ENCODE data around the gene NAXE.
"Not testable (repeated sequence)": the region's sequence is repeated elsewhere in the genome, so short reads cannot be mapped to it uniquely, and the experiment has no call there.

Gene NAXE

DNA sequence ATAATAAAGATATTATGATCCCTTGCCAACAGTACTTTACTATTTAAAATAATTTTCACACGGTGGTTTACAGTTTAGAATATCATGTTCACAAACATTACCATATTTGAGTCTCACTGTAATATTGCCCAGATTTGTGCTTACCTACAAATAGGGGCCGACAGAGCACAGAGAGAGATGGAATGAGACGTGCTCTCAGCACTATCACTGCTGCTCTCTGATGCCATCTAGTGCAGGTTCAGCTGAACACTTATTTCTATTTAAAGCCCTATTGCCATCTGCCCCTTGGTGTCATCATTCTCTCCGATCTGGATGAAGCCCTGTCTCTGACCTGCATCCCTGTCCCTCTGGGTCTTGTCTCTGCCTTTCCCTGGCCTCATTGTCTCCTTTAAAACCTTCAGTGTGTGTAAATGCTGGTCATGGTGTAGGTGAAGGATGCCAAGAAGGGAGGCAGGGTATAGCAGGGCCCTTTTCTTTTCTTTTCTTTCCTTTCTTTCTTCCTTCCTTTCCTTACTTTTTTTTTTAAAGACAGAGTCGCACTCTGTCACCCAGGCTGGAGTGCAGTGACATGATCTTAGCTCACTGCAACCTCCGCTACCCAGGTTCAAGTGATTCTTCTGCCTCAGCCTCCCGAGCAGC, 16.6 kb downstream of the NAXE start:
- DNase-seq, result peak; percentile 74
- Histone ChIP-seq H3K27ac (ENCODE audit: low read length) (no peak overlapping the region), H3K4me3 (ENCODE audit: low read depth in 1 of 2, low read length in 2 of 2) (no peak overlapping the region), H3K27me3 (ENCODE audit: insufficient read depth, low read length, poor library complexity) (no peaks in the 10 kb centered on the region), H3K4me1 (ENCODE audit: insufficient read depth, low read length) (peaks cover 2% of the 10 kb centered on the region; the same call in 1 of the 2 replicates), H3K9me3 (ENCODE audit: insufficient read depth, low read length, severe bottlenecking) (no peaks in the 10 kb centered on the region), H3K4me2 (ENCODE audit: insufficient read depth, low read length) (no peak overlapping the region), H4K20me1 (ENCODE audit: insufficient read depth, low read length) (no peaks in the 10 kb centered on the region), H2AFZ (ENCODE audit: low read depth, low read length) (peak overlapping the region; percentile 16; the same call in 1 of the 2 replicates), H3K36me3 (ENCODE audit: insufficient read depth, low read length) (no peaks in the 10 kb centered on the region), H3K9ac (ENCODE audit: low read depth, low read length) (no peak overlapping the region), H3K79me2 (ENCODE audit: insufficient read depth, low read length) (no peaks in the 10 kb centered on the region)
- TF ChIP-seq, protein P1, sequence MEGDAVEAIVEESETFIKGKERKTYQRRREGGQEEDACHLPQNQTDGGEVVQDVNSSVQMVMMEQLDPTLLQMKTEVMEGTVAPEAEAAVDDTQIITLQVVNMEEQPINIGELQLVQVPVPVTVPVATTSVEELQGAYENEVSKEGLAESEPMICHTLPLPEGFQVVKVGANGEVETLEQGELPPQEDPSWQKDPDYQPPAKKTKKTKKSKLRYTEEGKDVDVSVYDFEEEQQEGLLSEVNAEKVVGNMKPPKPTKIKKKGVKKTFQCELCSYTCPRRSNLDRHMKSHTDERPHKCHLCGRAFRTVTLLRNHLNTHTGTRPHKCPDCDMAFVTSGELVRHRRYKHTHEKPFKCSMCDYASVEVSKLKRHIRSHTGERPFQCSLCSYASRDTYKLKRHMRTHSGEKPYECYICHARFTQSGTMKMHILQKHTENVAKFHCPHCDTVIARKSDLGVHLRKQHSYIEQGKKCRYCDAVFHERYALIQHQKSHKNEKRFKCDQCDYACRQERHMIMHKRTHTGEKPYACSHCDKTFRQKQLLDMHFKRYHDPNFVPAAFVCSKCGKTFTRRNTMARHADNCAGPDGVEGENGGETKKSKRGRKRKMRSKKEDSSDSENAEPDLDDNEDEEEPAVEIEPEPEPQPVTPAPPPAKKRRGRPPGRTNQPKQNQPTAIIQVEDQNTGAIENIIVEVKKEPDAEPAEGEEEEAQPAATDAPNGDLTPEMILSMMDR (IDR thresholded peaks at IDR 0.05; ENCODE audit: borderline replicate concordance, extremely low read depth, low read length, poor library complexity, severe bottlenecking), result peak; percentile 91
- no peak for TF ChIP-seq EZH2 (IDR thresholded peaks at IDR 0.05; ENCODE audit: borderline replicate concordance, low read depth, low read length, severe bottlenecking)
- ATAC-seq (ENCODE audit: insufficient read depth, low read depth), result peak; percentile 99

DNA sequence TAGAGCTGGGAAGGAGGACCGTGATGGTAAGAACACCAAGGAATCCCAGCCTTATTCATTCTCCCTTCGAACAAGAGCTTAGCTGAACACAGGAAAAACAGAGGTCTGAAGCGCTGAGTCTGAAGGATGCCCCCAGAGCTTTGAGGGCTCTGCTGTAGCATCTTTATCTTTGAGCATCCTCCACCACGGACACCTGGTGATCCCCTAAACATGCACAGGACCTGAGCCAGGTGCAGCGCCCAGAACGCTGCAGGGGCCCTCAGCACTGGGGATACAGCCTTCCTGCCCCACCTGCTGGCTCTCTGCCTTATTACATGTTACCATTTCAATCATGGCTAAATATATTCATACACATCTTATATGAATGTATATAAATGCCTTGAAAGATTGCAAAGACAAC, 17.4 kb downstream of the NAXE start:
- H3K79me2 ChIP-seq (ENCODE audit: insufficient read depth, low read length), result no peaks in the 10 kb centered on the region
- H2AFZ ChIP-seq (ENCODE audit: low read depth, low read length), result no peak overlapping the region
- no peaks in the 10 kb centered on the region for H4K20me1 ChIP-seq (ENCODE audit: insufficient read depth, low read length)
- H3K4me1 ChIP-seq (ENCODE audit: insufficient read depth, low read length), result peaks cover 2% of the 10 kb centered on the region; the same call in 1 of the 2 replicates
- no peaks in the 10 kb centered on the region for H3K36me3 ChIP-seq (ENCODE audit: insufficient read depth, low read length)
- TF ChIP-seq, protein P1 (IDR thresholded peaks at IDR 0.05; ENCODE audit: borderline replicate concordance, extremely low read depth, low read length, poor library complexity, severe bottlenecking), result peak; percentile 72
- no peak for TF ChIP-seq EZH2 (IDR thresholded peaks at IDR 0.05; ENCODE audit: borderline replicate concordance, low read depth, low read length, severe bottlenecking)
- no peak overlapping the region for H3K4me3 ChIP-seq (ENCODE audit: low read depth in 1 of 2, low read length in 2 of 2)
- DNase-seq (peak; percentile 53), ATAC-seq (ENCODE audit: insufficient read depth, low read depth) (peak; percentile 73)
- no peaks in the 10 kb centered on the region for H3K9me3 ChIP-seq (ENCODE audit: insufficient read depth, low read length, severe bottlenecking)
- no peak overlapping the region for H3K4me2 ChIP-seq (ENCODE audit: insufficient read depth, low read length)
- H3K27me3 ChIP-seq (ENCODE audit: insufficient read depth, low read length, poor library complexity), result no peaks in the 10 kb centered on the region
- no peak overlapping the region for H3K9ac ChIP-seq (ENCODE audit: low read depth, low read length)
- no peak overlapping the region for H3K27ac ChIP-seq (ENCODE audit: low read length)

DNA sequence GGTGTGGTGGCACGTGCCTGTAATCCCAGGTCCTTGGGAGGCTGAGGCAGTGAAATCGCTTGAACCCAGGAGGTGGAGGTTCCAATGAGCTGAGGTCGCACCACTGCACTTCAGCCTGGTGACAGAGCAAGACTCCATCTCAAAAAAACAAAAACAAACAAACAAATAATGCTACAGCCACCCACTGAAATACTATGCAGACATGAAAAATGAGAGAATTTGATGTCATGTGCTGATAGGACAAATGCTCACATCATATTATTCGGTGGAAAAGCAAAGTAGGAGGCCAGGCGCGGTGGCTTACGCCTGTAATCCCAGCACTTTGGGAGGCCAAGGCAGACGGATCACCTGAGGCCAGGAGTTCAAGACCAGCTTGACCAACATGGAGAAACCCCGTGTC, 18.5 kb downstream of the NAXE start:
- H3K4me3 ChIP-seq (ENCODE audit: low read depth in 1 of 2, low read length in 2 of 2); H3K4me1 ChIP-seq (ENCODE audit: insufficient read depth, low read length); H3K27me3 ChIP-seq (ENCODE audit: insufficient read depth, low read length, poor library complexity); H3K4me2 ChIP-seq (ENCODE audit: insufficient read depth, low read length); H3K9me3 ChIP-seq (ENCODE audit: insufficient read depth, low read length, severe bottlenecking); DNase-seq; H2AFZ ChIP-seq (ENCODE audit: low read depth, low read length); H3K9ac ChIP-seq (ENCODE audit: low read depth, low read length); H3K27ac ChIP-seq (ENCODE audit: low read length); H3K79me2 ChIP-seq (ENCODE audit: insufficient read depth, low read length); H4K20me1 ChIP-seq (ENCODE audit: insufficient read depth, low read length); H3K36me3 ChIP-seq (ENCODE audit: insufficient read depth, low read length); ATAC-seq (ENCODE audit: insufficient read depth, low read depth): not testable (repeated sequence)

DNA sequence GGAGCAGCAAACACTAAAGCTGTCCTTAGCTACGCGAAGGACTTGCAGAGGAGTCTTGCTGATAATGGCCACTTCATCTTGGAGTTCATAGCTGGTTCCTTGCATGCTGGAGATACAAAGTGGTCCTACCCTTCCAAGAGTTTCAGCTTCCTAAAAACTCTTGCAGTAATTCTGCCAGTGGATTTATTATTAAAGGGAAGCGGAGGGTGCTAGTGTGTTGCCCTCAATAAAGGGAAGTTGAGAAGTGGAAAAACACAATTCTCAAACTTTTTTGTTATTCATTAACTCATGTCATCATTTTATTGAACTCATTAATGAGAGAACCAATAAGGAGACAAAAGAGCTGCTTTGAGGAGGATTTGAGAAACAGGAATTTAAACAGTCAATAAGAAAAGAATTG, 21.1 kb downstream of the NAXE start:
- no peak for DNase-seq
- Histone ChIP-seq H3K4me3 (ENCODE audit: low read depth in 1 of 2, low read length in 2 of 2) (no peak overlapping the region), H3K79me2 (ENCODE audit: insufficient read depth, low read length) (no peaks in the 10 kb centered on the region), H2AFZ (ENCODE audit: low read depth, low read length) (no peak overlapping the region), H3K36me3 (ENCODE audit: insufficient read depth, low read length) (no peaks in the 10 kb centered on the region), H3K9ac (ENCODE audit: low read depth, low read length) (no peak overlapping the region), H3K4me1 (ENCODE audit: insufficient read depth, low read length) (peaks cover 2% of the 10 kb centered on the region; the same call in 1 of the 2 replicates), H3K27ac (ENCODE audit: low read length) (no peak overlapping the region), H3K27me3 (ENCODE audit: insufficient read depth, low read length, poor library complexity) (no peaks in the 10 kb centered on the region), H4K20me1 (ENCODE audit: insufficient read depth, low read length) (no peaks in the 10 kb centered on the region), H3K4me2 (ENCODE audit: insufficient read depth, low read length) (no peak overlapping the region), H3K9me3 (ENCODE audit: insufficient read depth, low read length, severe bottlenecking) (no peaks in the 10 kb centered on the region)
- TF ChIP-seq EZH2 (IDR thresholded peaks at IDR 0.05; ENCODE audit: borderline replicate concordance, low read depth, low read length, severe bottlenecking), result no peak
- TF ChIP-seq, protein P1 (IDR thresholded peaks at IDR 0.05; ENCODE audit: borderline replicate concordance, extremely low read depth, low read length, poor library complexity, severe bottlenecking), result no peak
- ATAC-seq (ENCODE audit: insufficient read depth, low read depth), result no peak
